Fibroblast of pulmonary artery (primary cell): ENCODE measurements around the gene TEX10.

ENCODE experiments used
- DNase-seq: peaks from one replicate; pipeline ENCODE4 v3.0.0-alpha.2; 2010; ENCODE audit warnings: low read depth
- H3K4me3 ChIP-seq: replicated peaks from 2 replicates; pipeline ENCODE4 v1.5.1; 2011; ENCODE audit warnings: low read depth, mild to moderate bottlenecking, control low read depth, low read length, moderate library complexity
- TF ChIP-seq, protein P1 (sequence below): IDR thresholded peaks from 2 replicates; pipeline ENCODE4 v1.5.1; 2011; ENCODE audit warnings: mild to moderate bottlenecking, control low read depth, low read length, inconsistent platforms; ENCODE audit errors: missing control alignments

Gene TEX10

DNA sequence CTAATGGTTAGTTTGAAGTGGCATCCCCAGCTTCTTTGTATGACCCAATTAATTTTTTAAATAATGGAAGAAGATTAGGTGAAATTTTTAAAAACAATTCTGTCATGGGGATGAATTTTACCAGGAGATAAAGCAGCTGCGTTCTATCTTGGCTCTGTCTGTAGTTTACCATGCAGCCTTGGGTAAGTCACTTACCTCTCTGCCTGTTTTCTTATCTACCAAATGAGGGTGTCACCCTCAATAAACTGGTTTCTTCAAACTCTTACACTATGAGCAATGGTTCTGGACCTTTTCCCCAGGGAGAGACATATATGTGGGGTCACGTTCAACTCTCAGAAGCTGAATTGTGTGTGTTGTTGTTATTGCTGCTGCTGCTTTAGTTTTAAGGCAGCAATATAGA, 71.7 kb downstream of the TEX10 start:
- TF ChIP-seq, protein P1, sequence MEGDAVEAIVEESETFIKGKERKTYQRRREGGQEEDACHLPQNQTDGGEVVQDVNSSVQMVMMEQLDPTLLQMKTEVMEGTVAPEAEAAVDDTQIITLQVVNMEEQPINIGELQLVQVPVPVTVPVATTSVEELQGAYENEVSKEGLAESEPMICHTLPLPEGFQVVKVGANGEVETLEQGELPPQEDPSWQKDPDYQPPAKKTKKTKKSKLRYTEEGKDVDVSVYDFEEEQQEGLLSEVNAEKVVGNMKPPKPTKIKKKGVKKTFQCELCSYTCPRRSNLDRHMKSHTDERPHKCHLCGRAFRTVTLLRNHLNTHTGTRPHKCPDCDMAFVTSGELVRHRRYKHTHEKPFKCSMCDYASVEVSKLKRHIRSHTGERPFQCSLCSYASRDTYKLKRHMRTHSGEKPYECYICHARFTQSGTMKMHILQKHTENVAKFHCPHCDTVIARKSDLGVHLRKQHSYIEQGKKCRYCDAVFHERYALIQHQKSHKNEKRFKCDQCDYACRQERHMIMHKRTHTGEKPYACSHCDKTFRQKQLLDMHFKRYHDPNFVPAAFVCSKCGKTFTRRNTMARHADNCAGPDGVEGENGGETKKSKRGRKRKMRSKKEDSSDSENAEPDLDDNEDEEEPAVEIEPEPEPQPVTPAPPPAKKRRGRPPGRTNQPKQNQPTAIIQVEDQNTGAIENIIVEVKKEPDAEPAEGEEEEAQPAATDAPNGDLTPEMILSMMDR, result no peak
- no peak for DNase-seq

DNA sequence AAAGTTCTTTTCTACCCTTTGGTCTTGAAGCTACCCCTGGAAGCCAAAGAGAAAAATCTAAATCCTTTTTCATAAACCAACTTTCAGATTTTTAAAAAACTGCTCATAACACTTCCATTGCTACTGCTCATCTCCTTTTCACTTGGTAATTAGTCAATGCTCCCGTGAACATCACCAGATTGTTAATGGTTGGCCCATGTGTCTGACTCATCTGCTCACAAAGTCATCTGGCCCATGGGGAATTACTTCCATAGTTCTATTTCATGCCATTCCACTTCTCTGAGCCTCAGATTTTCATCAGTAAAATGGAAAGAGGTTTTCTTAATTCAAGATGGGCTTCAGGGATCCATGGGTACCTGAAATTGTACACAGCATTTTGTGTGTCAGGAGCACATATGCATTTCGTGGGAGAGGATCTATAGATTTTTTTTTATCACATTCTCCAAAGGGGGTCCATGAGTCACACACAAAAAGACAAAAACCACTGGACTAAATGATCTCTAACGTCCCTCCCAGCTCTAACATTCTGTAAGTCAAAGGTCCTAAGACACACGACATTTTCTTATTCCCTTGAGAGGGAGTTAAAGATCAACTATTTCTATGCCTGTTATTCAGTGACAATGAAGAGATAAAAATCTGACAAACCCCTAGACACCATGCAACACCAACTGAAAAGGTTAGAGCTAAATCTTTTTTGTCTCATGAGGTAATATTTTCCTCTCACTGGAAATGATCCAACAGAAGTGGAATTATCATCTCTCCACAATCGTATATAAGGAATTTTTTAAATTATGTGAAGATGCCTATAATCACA, 75.4 kb downstream of the TEX10 start:
- H3K4me3 ChIP-seq, result no peak overlapping the region
- peak; percentile 20 for DNase-seq
- TF ChIP-seq, protein P1, result no peak

More for the DNA sequence above, 71.7 kb downstream of the TEX10 start:
- no peak overlapping the region for H3K4me3 ChIP-seq

DNA sequence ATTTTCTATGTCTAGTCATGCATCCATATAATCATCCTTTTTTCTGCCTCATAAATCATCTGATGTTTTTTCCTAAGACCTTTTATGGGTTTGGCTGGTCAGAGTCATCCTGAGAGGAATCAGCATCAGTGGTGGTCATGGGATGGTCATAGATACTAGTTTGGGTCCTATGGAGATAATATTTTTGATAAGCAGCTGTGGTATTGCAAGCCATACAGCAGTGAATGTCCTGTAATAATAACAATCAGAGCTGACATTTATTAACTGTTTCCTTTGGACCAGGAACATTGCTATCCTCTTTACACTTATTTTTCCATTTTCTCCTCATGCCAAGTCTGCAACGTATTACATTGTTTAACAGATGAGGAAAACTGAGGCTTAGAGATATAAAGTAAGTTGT, 83.1 kb downstream of the TEX10 start:
- no peak overlapping the region for H3K4me3 ChIP-seq
- DNase-seq, result no peak
- TF ChIP-seq, protein P1, result no peak

DNA sequence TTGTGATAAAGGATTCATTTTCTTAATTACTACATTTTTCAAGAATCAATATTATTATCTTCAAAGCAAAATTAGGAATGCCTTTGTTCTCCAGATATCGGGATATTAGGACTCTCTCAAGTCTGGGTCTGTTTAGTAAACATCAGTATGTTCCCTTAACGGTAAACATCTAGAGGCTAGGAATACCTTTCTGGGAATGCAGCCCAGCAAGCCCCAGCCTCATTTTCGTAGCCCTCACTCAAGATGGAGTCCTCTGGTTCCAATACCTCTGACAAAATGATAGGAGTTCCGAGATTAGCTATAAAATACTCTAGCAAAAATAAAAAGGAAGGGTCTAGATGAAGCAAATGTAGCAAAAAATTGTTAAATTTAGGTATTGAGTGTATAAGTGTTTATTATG, 84.5 kb downstream of the TEX10 start:
- no peak overlapping the region for H3K4me3 ChIP-seq
- TF ChIP-seq, protein P1, result no peak
- DNase-seq, result no peak

DNA sequence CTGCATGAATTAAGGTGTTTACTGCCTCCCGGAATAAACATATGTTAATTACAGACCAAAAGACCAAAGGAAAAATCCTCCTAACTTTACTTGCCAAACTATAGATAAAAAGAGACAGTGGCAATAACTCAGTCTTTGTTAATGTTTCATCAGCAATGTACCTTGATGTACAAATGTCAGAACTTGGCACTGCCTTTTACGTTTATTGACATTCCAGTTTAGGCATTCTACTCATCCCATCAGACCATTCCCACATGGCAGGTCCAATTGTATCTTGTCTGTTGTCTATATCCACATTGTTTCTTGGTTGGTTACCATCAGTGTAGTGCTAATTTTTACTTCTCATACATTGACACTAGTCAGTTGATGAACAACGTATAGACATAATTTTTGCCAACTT, 85.5 kb downstream of the TEX10 start:
- DNase-seq, result no peak
- TF ChIP-seq, protein P1, result no peak
- no peak overlapping the region for H3K4me3 ChIP-seq
